ENCODE measurements around the gene ZKSCAN7. TPM values are rescaled to one million over a fixed set of nuclear protein-coding genes. Genes with fewer than 3 reads are reported as not detected.
"Not testable (repeated sequence)": the region's sequence is repeated elsewhere in the genome, so short reads cannot be mapped to it uniquely, and the experiment has no call there.

ZKSCAN7 gene
- total RNA-seq: 1 to 10 TPM; 3.4 to 3.6 TPM

DNA sequence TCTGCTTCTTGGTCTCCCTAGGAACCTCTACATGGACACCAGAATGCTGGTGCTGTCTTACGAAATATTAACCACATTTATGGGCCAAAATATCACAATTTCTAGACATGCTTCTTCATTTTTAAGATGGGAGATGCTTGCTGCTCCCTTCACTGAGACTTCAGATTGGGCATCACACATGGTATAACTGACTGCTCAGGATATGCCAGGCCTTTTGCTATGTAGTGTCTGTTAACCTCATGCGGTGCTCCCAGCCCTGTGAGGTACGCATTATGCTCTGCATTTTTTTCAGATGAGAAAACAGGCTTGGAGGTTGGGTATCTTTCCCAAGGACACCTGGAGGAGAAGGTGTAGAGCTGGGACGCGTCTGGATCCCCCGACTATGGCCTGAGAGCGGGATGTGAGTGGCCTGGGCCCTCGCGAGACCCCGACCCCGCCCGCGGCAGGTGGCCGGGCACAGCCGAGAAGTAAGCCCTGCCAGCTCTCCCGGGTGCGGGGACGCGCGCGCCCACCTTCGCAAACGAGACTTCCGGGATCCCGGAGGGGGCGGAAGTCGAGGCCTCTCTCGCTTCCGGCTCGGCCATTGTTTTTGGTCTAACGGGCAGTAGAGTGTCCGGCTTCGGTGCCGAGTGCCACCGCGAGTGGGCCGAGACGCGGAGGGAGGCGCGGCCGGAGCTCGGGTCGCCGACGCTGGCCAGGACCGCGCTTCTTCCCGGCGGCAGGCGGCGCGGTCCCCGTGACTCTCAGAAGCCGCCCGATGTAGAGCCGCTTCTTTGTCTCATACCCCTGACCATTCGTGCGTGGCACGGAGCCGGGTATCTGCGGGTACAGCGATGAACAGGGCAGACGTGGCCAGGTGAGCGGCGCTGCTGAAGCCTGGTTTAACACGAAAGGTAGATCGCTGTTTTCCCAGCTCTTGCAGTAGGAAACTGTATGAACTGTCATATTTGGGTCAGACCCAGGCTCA lies at the start of gene ZKSCAN7:
ZKSCAN7 (plus strand) TSS at position 568 of the 967 bp plus-strand sequence. CDS start 1,855 bp downstream, outside the sequence.
- ChIA-PET CTCF (interaction anchor here (1.2 kb wide), 1 partner anchor 22 kb away, joined by 4 read pairs; no protein-coding TSS in a partner anchor), POLR2A (interaction anchor here (0.5 to 1.5 kb wide), 4 partner anchors 44 to 153 kb away, joined by 3 to 8 read pairs (median 5); partner anchors contain the start of gene ZNF197)

DNA sequence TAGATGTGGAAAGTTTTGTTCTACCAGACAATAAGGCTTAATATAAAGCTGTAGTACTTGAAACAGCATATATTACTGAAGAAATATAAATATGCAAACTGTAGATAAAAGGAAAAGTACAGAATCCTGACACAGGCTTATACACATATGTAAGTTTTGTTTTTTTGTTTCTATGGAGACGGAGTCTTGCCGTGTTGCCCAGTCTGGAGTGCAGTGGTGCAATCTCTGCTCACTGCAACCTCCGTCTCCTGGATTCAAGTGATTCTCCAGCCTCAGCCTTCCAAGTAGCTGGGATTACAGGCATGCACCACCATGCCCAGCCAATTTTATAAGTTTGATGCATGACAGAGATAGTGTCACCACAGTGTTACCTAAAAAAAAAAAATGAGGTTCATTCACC lies 48.4 kb upstream of the ZKSCAN7 start:
- POLR2A ChIA-PET: no interaction called here
- CTCF ChIA-PET: no interaction called here

- POLR2A ChIA-PET: no interaction called here
- CTCF ChIA-PET: no interaction called here
Observed at GRCh38 chr3:44506961-44507360, 48.0 kb upstream of the ZKSCAN7 start.

- POLR2A ChIA-PET: no interaction called here
- CTCF ChIA-PET: no interaction called here
Observed at GRCh38 chr3:44509393-44509921, 45.5 kb upstream of the ZKSCAN7 start.

- POLR2A ChIA-PET: interaction anchor here (0.6 to 1.5 kb wide), 4 partner anchors 32 to 174 kb away, joined by 3 to 7 read pairs (median 4); partner anchors contain the start of gene ZNF445
Observed at GRCh38 chr3:44510000-44510368, 45.0 kb upstream of the ZKSCAN7 start.

GRCh38 chr3:44511238-44511566 lies 43.8 kb upstream of the ZKSCAN7 start:
- POLR2A ChIA-PET: interaction anchor here (0.7 to 1.5 kb wide), 8 partner anchors 16 to 465 kb away, joined by 3 to 7 read pairs (median 3); partner anchors contain the start of genes EXOSC7, TCAIM and ZDHHC3

More at GRCh38 chr3:44510000-44510368, 45.0 kb upstream of the ZKSCAN7 start:
- CTCF ChIA-PET: interaction anchor here (1.5 kb wide), 1 partner anchor 9 kb away, joined by 4 read pairs; no protein-coding TSS in a partner anchor

DNA sequence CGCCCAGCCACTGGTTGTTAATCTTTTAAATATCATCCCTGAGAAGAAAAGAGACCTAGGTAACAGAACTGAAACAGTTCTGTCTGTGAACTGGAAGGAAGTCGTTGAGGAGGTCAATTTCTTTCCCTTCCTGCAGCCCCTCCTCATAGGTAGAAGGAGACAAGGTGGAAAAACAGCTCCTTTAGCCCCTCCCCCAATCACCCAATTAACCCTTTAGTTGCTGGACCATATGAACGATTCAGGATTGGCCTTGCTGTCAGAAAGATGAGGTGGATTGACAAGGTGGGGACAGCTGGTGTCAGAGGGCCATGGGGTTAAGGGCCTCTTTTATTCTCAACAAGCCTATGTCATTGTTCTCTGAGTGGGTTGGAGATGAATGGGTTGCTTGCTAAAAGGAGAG lies 41.5 kb upstream of the ZKSCAN7 start:
- ChIA-PET POLR2A (no interaction called here), CTCF (no interaction called here)

More at GRCh38 chr3:44511238-44511566, 43.8 kb upstream of the ZKSCAN7 start:
- CTCF ChIA-PET: interaction anchor here (0.9 to 1.5 kb wide), 3 partner anchors 8 to 33 kb away, joined by 4 read pairs; partner anchors contain the start of gene ZNF445

GRCh38 chr3:44516230-44516629 lies 38.8 kb upstream of the ZKSCAN7 start:
- POLR2A ChIA-PET: no interaction called here
- CTCF ChIA-PET: no interaction called here

DNA sequence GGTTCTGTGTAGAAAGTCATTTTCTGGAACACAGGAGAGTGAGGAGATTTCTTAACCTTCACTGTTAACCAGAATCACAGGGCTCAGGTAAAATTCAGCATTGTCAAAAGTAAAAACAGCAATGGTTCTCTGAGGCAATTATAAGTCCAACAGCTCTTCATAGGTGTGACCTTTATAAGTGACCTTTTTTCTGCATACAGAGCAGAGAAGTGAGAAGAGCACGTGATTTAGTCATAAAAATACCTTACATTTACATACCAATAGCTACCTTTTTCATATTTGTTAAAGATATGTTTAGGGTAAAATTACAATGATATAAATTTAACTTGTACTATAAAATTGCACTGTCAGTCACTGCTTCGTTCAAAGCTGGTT lies 36.2 kb upstream of the ZKSCAN7 start:
- CTCF ChIA-PET: interaction anchor here (1.3 kb wide), 1 partner anchor 8 kb away, joined by 4 read pairs; no protein-coding TSS in a partner anchor
- POLR2A ChIA-PET: no interaction called here

- POLR2A ChIA-PET: no interaction called here
- CTCF ChIA-PET: interaction anchor here (0.7 kb wide), 1 partner anchor 739 kb away, joined by 4 read pairs; no protein-coding TSS in a partner anchor
Observed at GRCh38 chr3:44521721-44522120, 33.3 kb upstream of the ZKSCAN7 start.

DNA sequence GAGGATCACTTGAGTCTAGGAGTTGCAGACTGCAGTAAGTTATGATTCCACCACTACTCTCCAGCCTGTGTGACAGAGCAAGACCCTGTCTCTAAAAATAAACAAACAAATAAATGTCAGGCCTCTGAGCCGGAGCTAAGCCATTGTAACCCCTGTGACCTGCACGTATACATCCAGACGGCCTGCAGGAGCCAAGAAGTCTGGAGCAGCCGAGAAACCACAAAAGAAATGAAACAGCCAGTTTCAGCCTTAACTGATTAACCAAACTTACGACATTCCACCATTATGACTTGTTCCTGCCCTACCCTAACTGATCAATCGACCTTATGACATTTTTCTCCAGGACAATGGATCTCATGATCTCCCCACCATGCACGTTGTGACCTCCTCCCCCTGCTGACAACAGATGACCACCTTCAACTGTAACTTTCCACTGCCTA lies 32.5 kb upstream of the ZKSCAN7 start:
- ChIA-PET CTCF (interaction anchor here (0.7 kb wide), 1 partner anchor 739 kb away, joined by 4 read pairs; no protein-coding TSS in a partner anchor), POLR2A (no interaction called here)

DNA sequence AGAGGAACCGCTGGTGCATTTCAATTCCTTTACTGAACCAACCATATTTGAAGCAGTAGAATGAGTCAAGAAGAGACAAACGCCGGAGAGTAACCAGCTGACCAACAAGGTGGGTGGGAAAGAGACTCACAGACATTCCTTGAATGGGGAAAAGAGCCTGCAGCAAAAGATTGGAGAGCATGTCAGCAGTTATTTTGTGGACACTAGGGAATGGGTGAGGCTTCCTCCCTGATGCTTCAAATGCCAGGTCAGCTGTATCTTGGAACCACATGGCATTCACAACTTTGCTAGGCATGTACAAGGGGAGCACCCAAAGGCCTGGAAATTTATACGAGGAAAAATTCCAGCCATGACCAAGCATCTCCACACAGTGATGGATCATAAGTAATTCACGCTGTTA lies 29.9 kb upstream of the ZKSCAN7 start:
- ChIA-PET POLR2A (no interaction called here), CTCF (no interaction called here)

- ChIA-PET POLR2A (no interaction called here), CTCF (interaction anchor here (1.6 kb wide), 1 partner anchor 385 kb away, joined by 7 read pairs; no protein-coding TSS in a partner anchor)
Observed at GRCh38 chr3:44529927-44530326, 25.1 kb upstream of the ZKSCAN7 start.

DNA sequence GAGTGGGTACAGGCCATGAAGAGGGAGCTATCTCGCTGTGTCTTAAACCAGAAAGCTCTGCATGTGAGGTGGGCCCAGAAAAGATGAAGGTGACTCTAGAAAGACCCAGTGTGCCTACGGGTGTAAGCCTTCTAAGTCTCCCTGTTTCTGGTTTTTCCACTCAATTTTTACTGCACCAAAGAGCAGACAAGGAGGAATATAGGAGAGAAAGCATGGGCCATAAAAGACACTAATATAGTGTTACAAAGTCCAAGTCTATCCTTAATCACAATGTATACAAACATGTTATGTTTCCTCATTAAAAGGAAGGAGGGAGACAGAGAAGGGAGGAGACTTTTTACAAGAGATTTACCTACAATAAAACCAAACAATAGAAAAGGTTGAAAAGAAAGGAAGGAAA lies 24.1 kb upstream of the ZKSCAN7 start:
- ChIA-PET POLR2A (no interaction called here), CTCF (interaction anchor here (1.1 to 1.6 kb wide), 2 partner anchors 384 to 393 kb away, joined by 3 to 7 read pairs; no protein-coding TSS in a partner anchor)

GRCh38 chr3:44534659-44535058 lies 20.3 kb upstream of the ZKSCAN7 start:
- CTCF ChIA-PET, POLR2A ChIA-PET: not testable (repeated sequence)

DNA sequence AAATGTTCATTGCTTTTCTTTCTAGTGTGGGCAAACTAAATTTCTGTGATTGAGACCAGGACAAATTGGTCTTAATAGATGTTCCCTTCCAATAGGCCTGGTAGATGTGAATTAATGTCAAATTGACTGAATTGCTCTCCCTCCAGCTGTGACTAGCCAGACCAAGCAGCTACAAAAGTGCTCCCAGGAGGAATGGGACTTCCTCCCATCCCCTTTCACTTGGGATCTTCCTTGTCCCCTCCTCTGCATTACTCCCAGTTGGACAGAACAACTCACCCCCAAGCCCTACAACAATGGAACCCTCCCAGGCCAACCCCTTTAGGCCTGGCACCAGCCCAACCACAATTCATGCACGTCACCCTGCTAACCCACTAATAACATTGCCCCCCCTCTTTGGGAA lies 19.6 kb upstream of the ZKSCAN7 start:
- CTCF ChIA-PET: no interaction called here

DNA sequence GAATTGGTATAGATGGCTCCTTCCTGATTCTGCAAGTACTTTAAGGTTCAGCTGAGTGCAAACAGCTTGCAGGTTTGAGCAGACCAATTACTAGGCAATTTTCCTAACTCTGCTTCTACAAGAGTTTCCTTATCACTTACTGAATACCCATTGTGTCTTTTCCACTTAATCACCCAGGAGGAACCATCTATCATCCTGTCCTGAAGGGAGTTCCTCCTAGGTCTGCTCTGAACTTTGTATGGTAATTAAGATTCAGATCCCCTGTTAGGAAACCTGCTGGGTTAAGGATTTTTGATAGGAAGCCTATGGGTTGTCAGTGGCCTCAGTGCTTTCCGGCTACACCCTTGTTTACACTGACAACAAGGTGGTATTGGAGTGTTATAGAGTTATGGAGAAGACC lies 10.2 kb upstream of the ZKSCAN7 start:
- POLR2A ChIA-PET, CTCF ChIA-PET: not testable (repeated sequence)

More for the DNA sequence above, 19.6 kb upstream of the ZKSCAN7 start:
- POLR2A ChIA-PET: no interaction called here

DNA sequence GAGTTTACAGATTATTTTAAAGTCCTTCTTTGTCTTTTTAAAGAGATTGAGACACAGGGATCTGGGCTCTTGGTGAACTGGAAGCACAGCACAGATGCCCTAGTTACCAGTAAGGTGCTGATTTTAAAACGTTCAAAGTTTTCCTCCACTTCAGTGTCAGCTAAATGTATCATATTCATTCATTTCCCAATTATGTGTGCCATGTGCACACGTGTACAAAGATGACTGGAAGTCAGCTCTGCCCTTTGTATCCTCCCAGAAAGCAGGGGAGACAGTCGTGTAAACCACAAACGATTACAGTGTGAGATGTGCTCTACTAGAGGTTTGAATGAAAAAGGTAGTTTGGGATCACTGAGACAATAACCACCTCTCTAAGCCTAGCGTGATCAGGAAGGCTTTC lies 730 bp downstream of the ZKSCAN7 start:
- ChIA-PET POLR2A (interaction anchor here (1.0 to 1.5 kb wide), 2 partner anchors 45 to 70 kb away, joined by 3 to 7 read pairs; no protein-coding TSS in a partner anchor), CTCF (interaction anchor here (1.2 kb wide), 1 partner anchor 23 kb away, joined by 4 read pairs; no protein-coding TSS in a partner anchor)

DNA sequence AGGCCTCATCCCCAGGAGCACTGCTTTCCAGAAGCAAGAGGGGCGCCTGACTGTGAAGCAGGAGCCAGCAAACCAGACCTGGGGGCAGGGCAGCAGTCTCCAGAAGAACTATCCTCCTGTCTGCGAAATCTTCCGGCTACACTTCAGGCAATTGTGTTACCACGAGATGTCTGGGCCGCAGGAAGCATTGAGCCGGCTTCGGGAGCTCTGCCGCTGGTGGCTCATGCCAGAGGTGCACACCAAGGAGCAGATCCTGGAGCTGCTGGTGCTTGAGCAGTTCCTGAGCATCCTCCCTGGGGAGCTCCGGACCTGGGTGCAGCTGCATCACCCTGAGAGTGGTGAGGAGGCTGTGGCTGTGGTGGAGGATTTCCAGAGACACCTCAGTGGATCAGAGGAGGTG lies 2.1 kb downstream of the ZKSCAN7 start:
- POLR2A ChIA-PET: no interaction called here

GRCh38 chr3:44561076-44561475 lies 6.1 kb downstream of the ZKSCAN7 start:
- POLR2A ChIA-PET: no interaction called here
- CTCF ChIA-PET: no interaction called here

More for the DNA sequence above, 2.1 kb downstream of the ZKSCAN7 start:
- CTCF ChIA-PET: no interaction called here

Measured in activated CD8-positive, alpha-beta memory T cell treated with anti-CD3 and anti-CD28 coated beads for 36 hours (primary cell).